A673 (cell line): ENCODE results near the gene DDB1. TPM values are rescaled to one million over a fixed set of nuclear protein-coding genes. Genes with fewer than 3 reads are reported as not detected.

ENCODE experiments used
- BruUV-seq: library from RNA; stranded (reverse); fragments of 400-500 nt; replicated peaks from 2 replicates; lab custom pipeline; 2021; lab: Mats Ljungman, UMichigan
- CTCF ChIA-PET: fragments of 300-600 bp; sonication (Branson Sonifier 250); formaldehyde crosslinking; loops from one replicate; lab custom pipeline; 2022; ENCODE audit warnings: antibody characterized with exemption; lab: Charles Lee
- POLR2A ChIA-PET: fragments of 300-600 bp; sonication (Branson Sonifier 250); formaldehyde crosslinking; loops from one replicate; lab custom pipeline; 2022; ENCODE audit warnings: antibody characterized with exemption; ENCODE audit not compliant: low non-redundant PET; lab: Charles Lee
- DNase-seq: peaks from one replicate; pipeline ENCODE4 v3.0.0-alpha.2; 2015; ENCODE audit warnings: low spot score
- H3K27ac ChIP-seq: fragments of 200-600 bp; sonication (generic); 2 replicates; pipeline ENCODE4 v1.5.1; 2016; ENCODE audit warnings: mixed run types, low read depth, mild to moderate bottlenecking, mixed read lengths, antibody characterized with exemption, low read length; ENCODE audit not compliant: poor library complexity, severe bottlenecking
- H3K27me3 ChIP-seq: fragments of 200-600 bp; sonication (generic); replicated peaks from 2 replicates; pipeline ENCODE4 v1.6.1; 2017; ENCODE audit warnings: mixed run types, low read depth, mild to moderate bottlenecking, mixed read lengths, antibody characterized with exemption, low read length; ENCODE audit not compliant: insufficient read depth, poor library complexity
- H3K36me3 ChIP-seq: fragments of 200-600 bp; sonication (generic); 2 replicates; pipeline ENCODE4 v1.6.1; 2016; ENCODE audit warnings: mixed run types, mild to moderate bottlenecking, mixed read lengths, antibody characterized with exemption, low read length; ENCODE audit not compliant: insufficient read depth, poor library complexity, severe bottlenecking
- H3K4me1 ChIP-seq: fragments of 200-600 bp; sonication (generic); 2 replicates; pipeline ENCODE4 v1.6.1; 2017; ENCODE audit warnings: mixed run types, mild to moderate bottlenecking, mixed read lengths, antibody characterized with exemption, low read length; ENCODE audit not compliant: insufficient read depth, poor library complexity, severe bottlenecking
- H3K4me3 ChIP-seq: fragments of 200-600 bp; sonication (generic); 2 replicates; pipeline ENCODE4 v1.5.1; 2016; ENCODE audit warnings: low read depth, mixed run types, mild to moderate bottlenecking, mixed read lengths, low read length; ENCODE audit not compliant: poor library complexity, severe bottlenecking
- H3K9me3 ChIP-seq: fragments of 200-600 bp; sonication (generic); 2 replicates; pipeline ENCODE4 v1.6.1; 2016; ENCODE audit warnings: mixed run types, low read depth, mild to moderate bottlenecking, mixed read lengths, antibody characterized with exemption, low read length; ENCODE audit not compliant: poor library complexity, severe bottlenecking
- CTCF ChIP-seq: fragments of 300-800, 200-600 bp; sonication (generic); conservative IDR thresholded peaks from 2 replicates; pipeline ENCODE4 v1.5.1; 2017; ENCODE audit warnings: low read depth, mild to moderate bottlenecking, antibody characterized with exemption, low read length, moderate library complexity, mixed read lengths
- EZH2 ChIP-seq: fragments of 200-600 bp; sonication (generic); IDR thresholded peaks from 2 replicates; pipeline ENCODE4 v1.6.1; 2017; ENCODE audit warnings: borderline replicate concordance, low read depth, mild to moderate bottlenecking, mixed read lengths, antibody characterized with exemption, low read length; ENCODE audit not compliant: poor library complexity, severe bottlenecking
- intact Hi-C: fragments of 100-400 bp; cut with micrococcal nuclease; formaldehyde crosslinking; loops from one replicate; pipeline ENCODE4 v1.10.0; 2022; ENCODE audit not compliant: unreplicated experiment
- total RNA-seq: library from RNA; stranded (reverse); gene quantifications from 2 replicates; pipeline ENCODE4 v1.2.3, GENCODE V29; 2021

DDB1 gene
- total RNA-seq, 1 experiment from 2014 or later: 305 TPM

DNA sequence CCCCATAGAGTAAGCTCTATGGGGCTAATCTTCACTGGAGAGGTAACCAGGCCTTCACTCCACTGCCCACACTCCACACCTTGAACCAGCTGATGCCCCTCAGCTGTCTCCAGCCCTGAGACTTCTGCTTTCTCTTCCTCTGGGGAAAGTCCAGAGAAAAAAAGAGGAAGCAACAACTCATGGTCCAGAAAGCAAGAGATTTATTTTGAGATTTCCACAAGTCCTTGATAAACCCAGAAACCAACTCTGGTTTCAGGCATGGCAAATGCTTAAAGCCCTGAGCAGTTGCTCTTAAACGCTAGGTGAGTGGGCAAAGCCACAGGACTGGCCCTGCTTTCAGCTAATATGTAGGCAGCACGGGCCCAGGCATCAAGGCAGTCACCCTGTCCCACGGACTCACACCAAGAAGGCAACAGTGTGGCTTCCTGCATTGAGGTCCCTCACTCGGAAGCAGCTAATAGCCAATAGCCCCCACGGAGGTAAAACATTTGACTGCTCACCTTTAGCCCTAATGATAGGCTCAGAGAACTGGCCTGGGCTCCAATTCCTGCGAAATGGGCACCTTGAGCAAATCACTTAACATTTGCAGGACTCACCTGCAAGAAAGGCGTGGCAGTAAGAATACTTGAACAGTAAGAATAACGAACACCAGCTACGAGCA lies 24.5 kb upstream of the DDB1 start:
- no peak for DNase-seq
- no TSS peak for BruUV-seq
- POLR2A ChIA-PET: interaction anchor here (0.6 kb wide), 1 partner anchor 18 kb away, joined by 8 read pairs; no protein-coding TSS in a partner anchor

GRCh38 chr11:61356706-61357105 lies 23.8 kb upstream of the DDB1 start:
- H3K36me3 ChIP-seq: no peaks in the 10 kb centered on the region
- intact Hi-C loops: no loop called here
- TF ChIP-seq EZH2: no peak
- no TSS peak for BruUV-seq
- H3K27ac ChIP-seq: no peak overlapping the region
- H3K4me1 ChIP-seq: peaks cover 7% of the 10 kb centered on the region
- H3K27me3 ChIP-seq: no peaks in the 10 kb centered on the region
- DNase-seq: no peak
- no peak overlapping the region for H3K4me3 ChIP-seq
- no peaks in the 10 kb centered on the region for H3K9me3 ChIP-seq
- CTCF ChIA-PET: interaction anchor here (0.6 kb wide), 1 partner anchor 218 kb away, joined by 13 read pairs; no protein-coding TSS in a partner anchor
- POLR2A ChIA-PET: no interaction called here

More for the DNA sequence above, 24.5 kb upstream of the DDB1 start:
- intact Hi-C loops: no loop called here
- CTCF ChIA-PET: interaction anchor here (0.5 kb wide), 1 partner anchor 745 kb away, joined by 3 read pairs; no protein-coding TSS in a partner anchor
- Histone ChIP-seq H3K27ac (no peak overlapping the region), H3K27me3 (no peaks in the 10 kb centered on the region), H3K36me3 (no peaks in the 10 kb centered on the region), H3K4me3 (no peak overlapping the region), H3K4me1 (peaks cover 7% of the 10 kb centered on the region), H3K9me3 (no peaks in the 10 kb centered on the region)
- TF ChIP-seq EZH2 (no peak), CTCF (no peak)

GRCh38 chr11:61354208-61354607 lies 21.3 kb upstream of the DDB1 start:
- intact Hi-C loops: no loop called here
- no peaks in the 10 kb centered on the region for H3K4me1 ChIP-seq
- H3K9me3 ChIP-seq: no peaks in the 10 kb centered on the region
- TF ChIP-seq CTCF (no peak), EZH2 (no peak)
- peaks cover 8% of the 10 kb centered on the region for H3K36me3 ChIP-seq
- H3K27ac ChIP-seq: no peak overlapping the region
- H3K4me3 ChIP-seq: no peak overlapping the region
- DNase-seq: no peak
- ChIA-PET CTCF (no interaction called here), POLR2A (no interaction called here)
- H3K27me3 ChIP-seq: no peaks in the 10 kb centered on the region
- no TSS peak for BruUV-seq
